ENCODE data around the gene CDR2L.

DNA sequence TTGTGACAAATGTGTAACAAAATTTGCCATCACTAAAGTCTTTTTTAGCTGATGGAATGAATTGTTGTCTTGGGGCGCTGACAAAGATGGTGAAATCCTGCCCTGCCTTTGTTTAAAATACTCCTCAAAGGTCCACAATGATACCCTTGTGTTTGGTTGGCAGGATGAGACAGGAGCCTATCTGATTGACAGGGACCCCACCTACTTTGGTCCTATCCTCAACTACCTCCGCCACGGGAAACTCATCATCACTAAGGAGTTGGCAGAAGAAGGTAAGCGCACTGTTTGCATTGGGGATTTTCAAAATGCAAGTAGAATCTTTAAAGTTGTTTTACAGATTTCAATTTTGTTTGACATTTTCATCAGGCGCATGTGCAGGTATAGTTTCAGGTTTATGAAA lies 61.6 kb downstream of the CDR2L start:
- no peak for TF ChIP-seq CTCF (IDR thresholded peaks at IDR 0.05 in 4 of 5, conservative IDR thresholded peaks at IDR 0.05 in 1 of 5)
- TF ChIP-seq POLR2A (IDR thresholded peaks at IDR 0.05), result no peak

All from gastrocnemius medialis (tissue), 4 donors.